ENCODE data around the gene OBSCN.

The OBSCN gene

GRCh38 chr1:228350831-228351781 lies 143.3 kb downstream of the OBSCN start:
- DNase-seq (ENCODE audit: insufficient read length, low spot score) = no peak
- FAIRE-seq = no peak

- DNase-seq (ENCODE audit: insufficient read length, low spot score) (no peak), FAIRE-seq (no peak)
Measured at GRCh38 chr1:228351850-228352249, 144.0 kb downstream of the OBSCN start.

GRCh38 chr1:228352677-228353481 lies 145.0 kb downstream of the OBSCN start:
- FAIRE-seq (no peak), DNase-seq (ENCODE audit: insufficient read length, low spot score) (no peak)

- DNase-seq (ENCODE audit: insufficient read length, low spot score) (no peak), FAIRE-seq (no peak)
Measured at GRCh38 chr1:228353601-228354371, 145.9 kb downstream of the OBSCN start.

GRCh38 chr1:228354390-228355320 lies 146.8 kb downstream of the OBSCN start:
- no peak for FAIRE-seq
- no peak for DNase-seq (ENCODE audit: insufficient read length, low spot score)

- FAIRE-seq (no peak), DNase-seq (ENCODE audit: insufficient read length, low spot score) (no peak)
Measured at GRCh38 chr1:228356897-228357680, 149.2 kb downstream of the OBSCN start.

GRCh38 chr1:228358039-228358763 lies 150.4 kb downstream of the OBSCN start:
- FAIRE-seq (no peak), DNase-seq (ENCODE audit: insufficient read length, low spot score) (no peak)

- DNase-seq (ENCODE audit: insufficient read length, low spot score) (no peak), FAIRE-seq (no peak)
Measured at GRCh38 chr1:228358764-228359612, 151.1 kb downstream of the OBSCN start.

GRCh38 chr1:228359613-228360532 lies 152.0 kb downstream of the OBSCN start:
- no peak for FAIRE-seq
- DNase-seq (ENCODE audit: insufficient read length, low spot score) = no peak

GRCh38 chr1:228360533-228361313 lies 152.9 kb downstream of the OBSCN start:
- DNase-seq (ENCODE audit: insufficient read length, low spot score) (no peak), FAIRE-seq (no peak)

GRCh38 chr1:228361314-228362140 lies 153.7 kb downstream of the OBSCN start:
- no peak for FAIRE-seq
- DNase-seq (ENCODE audit: insufficient read length, low spot score) = no peak

GRCh38 chr1:228362141-228362883 lies 154.5 kb downstream of the OBSCN start:
- no peak for DNase-seq (ENCODE audit: insufficient read length, low spot score)

GRCh38 chr1:228362884-228363450 lies 155.1 kb downstream of the OBSCN start:
- FAIRE-seq = no peak
- DNase-seq (ENCODE audit: insufficient read length, low spot score) = no peak

More at GRCh38 chr1:228362141-228362883, 154.5 kb downstream of the OBSCN start:
- no peak for FAIRE-seq

- DNase-seq (ENCODE audit: insufficient read length, low spot score) (no peak), FAIRE-seq (no peak)
Measured at GRCh38 chr1:228363686-228364067, 155.8 kb downstream of the OBSCN start.

All from GM19239 (cell line).